Measurements from ENCODE around the gene TLE3.

Gene TLE3

GRCh38 chr15:70082281-70082900 lies 15.3 kb downstream of the TLE3 start:
- no peak for DNase-seq

- DNase-seq = no peak
Measured at GRCh38 chr15:70081612-70082011, 16.1 kb downstream of the TLE3 start.

GRCh38 chr15:70080347-70080746 lies 17.4 kb downstream of the TLE3 start:
- no peak for DNase-seq

- DNase-seq = no peak
Measured at GRCh38 chr15:70079888-70080287, 17.8 kb downstream of the TLE3 start.

GRCh38 chr15:70078578-70079417 lies 18.9 kb downstream of the TLE3 start:
- DNase-seq = no peak

GRCh38 chr15:70077188-70078147 lies 20.2 kb downstream of the TLE3 start:
- no peak for DNase-seq

- no peak for DNase-seq
Measured at GRCh38 chr15:70074380-70074779, 23.3 kb downstream of the TLE3 start.

- DNase-seq = no peak
Measured at GRCh38 chr15:70072479-70072878, 25.2 kb downstream of the TLE3 start.

- no peak for DNase-seq
Measured at GRCh38 chr15:70071799-70072198, 25.9 kb downstream of the TLE3 start.

- DNase-seq = no peak
Measured at GRCh38 chr15:70069716-70070115, 28.0 kb downstream of the TLE3 start.

GRCh38 chr15:70068783-70069565 lies 28.7 kb downstream of the TLE3 start:
- DNase-seq = no peak

- no peak for DNase-seq
Measured at GRCh38 chr15:70067681-70068080, 30.0 kb downstream of the TLE3 start.

GRCh38 chr15:70067011-70067410 lies 30.7 kb downstream of the TLE3 start:
- no peak for DNase-seq

- no peak for DNase-seq
Measured at GRCh38 chr15:70066447-70066846, 31.3 kb downstream of the TLE3 start.

GRCh38 chr15:70066004-70066403 lies 31.7 kb downstream of the TLE3 start:
- no peak for DNase-seq

- no peak for DNase-seq
Measured at GRCh38 chr15:70065006-70065722, 32.6 kb downstream of the TLE3 start.

- DNase-seq = no peak
Measured at GRCh38 chr15:70064441-70064840, 33.3 kb downstream of the TLE3 start.

GRCh38 chr15:70063980-70064379 lies 33.7 kb downstream of the TLE3 start:
- no peak for DNase-seq

- DNase-seq = no peak
Measured at GRCh38 chr15:70063261-70063925, 34.3 kb downstream of the TLE3 start.

GRCh38 chr15:70062321-70062956 lies 35.3 kb downstream of the TLE3 start:
- no peak for DNase-seq
